Ovary (tissue), 3 donors: ENCODE measurements around the gene XKR7.

ENCODE experiments used
- EP300 ChIP-seq: sonication (generic); formaldehyde crosslinking; IDR thresholded peaks from one replicate; pipeline ENCODE4 v1.6.1; 2017; ENCODE audit warnings: antibody characterized with exemption
- POLR2A ChIP-seq: fragments of 450-650 bp; IDR thresholded peaks from one replicate; pipeline ENCODE4 v1.6.1; 2017; ENCODE audit warnings: antibody characterized with exemption, mild to moderate bottlenecking, moderate library complexity
- TF ChIP-seq, protein P1 (sequence below), 3 donors: fragments of 450-650 bp in 2 of 3; fragments of 200-600 bp in 1 of 3; IDR thresholded peaks; one replicate each; pipeline versions ENCODE4 v1.5.1 to v1.8.0; 2016 to 2022; ENCODE audit warnings: antibody characterized with exemption in 3 of 3, mild to moderate bottlenecking in 1 of 3
- donor health status: DM: no; HTN: no; CAD: no.

DNA sequence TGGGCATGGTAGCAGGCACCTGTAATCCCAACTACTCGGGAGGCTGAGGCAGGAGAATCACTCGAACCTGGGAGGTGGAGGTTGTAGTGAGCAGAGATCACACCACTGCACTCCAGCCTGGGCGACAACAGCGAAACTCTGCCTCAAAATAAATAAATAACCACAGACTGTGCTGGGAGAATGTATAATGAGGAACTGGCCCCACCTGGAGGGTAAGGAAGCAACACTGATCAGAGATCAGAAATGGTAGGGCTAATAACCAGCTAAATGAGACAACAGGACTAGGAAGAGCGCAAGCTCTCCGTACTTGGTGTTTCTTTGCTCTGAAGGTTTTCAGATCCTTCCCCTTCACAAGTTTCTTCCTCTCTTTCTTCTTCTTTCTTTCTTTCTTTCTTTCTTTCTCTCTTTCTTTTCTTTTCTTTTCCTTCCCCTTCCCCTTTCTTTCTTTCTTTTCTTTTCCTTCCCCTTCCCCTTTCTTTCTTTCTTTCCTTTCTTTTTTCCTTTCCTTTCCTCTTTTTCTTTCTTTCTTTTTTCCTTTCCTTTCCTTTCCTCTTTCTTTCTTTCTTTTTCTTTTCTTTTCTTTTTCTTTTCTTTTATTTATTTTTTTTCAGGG lies 56.8 kb downstream of the XKR7 start:
- TF ChIP-seq, protein P1, sequence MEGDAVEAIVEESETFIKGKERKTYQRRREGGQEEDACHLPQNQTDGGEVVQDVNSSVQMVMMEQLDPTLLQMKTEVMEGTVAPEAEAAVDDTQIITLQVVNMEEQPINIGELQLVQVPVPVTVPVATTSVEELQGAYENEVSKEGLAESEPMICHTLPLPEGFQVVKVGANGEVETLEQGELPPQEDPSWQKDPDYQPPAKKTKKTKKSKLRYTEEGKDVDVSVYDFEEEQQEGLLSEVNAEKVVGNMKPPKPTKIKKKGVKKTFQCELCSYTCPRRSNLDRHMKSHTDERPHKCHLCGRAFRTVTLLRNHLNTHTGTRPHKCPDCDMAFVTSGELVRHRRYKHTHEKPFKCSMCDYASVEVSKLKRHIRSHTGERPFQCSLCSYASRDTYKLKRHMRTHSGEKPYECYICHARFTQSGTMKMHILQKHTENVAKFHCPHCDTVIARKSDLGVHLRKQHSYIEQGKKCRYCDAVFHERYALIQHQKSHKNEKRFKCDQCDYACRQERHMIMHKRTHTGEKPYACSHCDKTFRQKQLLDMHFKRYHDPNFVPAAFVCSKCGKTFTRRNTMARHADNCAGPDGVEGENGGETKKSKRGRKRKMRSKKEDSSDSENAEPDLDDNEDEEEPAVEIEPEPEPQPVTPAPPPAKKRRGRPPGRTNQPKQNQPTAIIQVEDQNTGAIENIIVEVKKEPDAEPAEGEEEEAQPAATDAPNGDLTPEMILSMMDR (IDR thresholded peaks at IDR 0.05): no peak
- TF ChIP-seq POLR2A: no peak
- TF ChIP-seq EP300: no peak
